IPS DF 4.7 (cell line): Measurements from ENCODE around the gene UBE2J2.

ENCODE experiments used
- DNase-seq: peaks from one replicate; pipeline ENCODE4 v3.0.0-alpha.2; 2013; ENCODE audit warnings: low spot score; ENCODE audit errors: extremely low read depth

UBE2J2 gene

DNA sequence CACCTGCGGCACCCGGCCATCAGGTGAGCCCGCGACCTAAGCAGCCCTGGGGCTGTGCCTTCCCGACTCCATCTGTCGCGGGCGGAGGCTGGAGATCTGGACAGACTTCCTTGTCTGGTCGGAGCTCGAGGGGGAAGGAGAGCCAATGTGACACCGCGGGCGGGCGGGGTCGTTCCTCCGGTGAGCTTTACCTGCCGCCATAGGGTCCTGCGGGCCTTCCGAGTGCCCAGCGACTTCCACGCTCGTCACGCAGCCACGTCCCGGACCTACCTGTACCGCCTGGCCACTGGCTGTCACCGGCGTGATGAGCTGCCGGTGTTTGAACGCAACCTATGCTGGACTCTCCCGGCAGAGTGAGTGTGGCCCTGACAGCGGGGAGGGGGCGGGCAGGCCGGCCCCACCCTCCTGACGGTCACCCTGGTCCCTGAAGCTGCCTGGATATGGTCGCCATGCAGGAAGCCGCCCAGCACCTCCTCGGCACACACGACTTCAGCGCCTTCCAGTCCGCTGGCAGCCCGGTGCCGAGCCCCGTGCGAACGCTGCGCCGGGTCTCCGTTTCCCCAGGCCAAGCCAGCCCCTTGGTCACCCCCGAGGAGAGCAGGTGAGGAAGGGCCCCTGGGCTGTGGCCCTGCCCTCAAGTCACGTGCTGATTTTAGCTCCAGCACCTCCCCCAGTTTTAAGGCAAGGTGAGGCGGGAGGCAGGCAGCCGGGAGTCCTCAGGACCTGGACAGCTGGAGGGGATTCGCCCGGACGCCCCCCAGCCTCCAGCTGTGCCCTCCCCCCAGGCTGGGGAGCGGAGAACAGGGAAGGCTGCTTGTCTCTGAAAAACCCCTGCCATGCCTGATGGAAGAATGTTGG is 35.8 kb upstream of the UBE2J2 start:
- no peak for DNase-seq

DNA sequence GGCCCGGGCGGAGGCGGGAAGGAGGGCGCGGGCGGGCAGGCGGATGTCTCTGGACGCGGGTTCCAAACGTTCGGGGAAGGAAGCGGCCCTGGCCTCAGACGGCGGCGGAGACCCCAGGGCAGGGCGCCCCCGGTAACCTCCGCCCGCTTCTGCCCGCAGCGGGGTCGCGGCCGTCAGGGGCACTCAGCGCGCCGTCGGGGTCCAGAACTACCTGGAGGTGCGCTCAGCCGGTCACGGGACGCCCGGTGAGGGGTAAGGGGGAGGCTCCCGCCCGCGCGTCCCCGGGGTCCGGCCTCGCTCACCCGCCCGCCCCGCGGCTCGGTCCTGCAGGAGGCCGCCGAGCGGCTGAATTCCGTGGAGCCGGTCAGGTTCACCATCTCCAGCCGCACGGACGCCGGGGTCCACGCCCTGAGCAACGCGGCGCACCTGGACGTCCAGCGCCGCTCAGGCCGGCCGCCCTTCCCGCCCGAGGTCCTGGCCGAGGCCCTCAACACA is 35.1 kb upstream of the UBE2J2 start:
- DNase-seq = no peak

DNA sequence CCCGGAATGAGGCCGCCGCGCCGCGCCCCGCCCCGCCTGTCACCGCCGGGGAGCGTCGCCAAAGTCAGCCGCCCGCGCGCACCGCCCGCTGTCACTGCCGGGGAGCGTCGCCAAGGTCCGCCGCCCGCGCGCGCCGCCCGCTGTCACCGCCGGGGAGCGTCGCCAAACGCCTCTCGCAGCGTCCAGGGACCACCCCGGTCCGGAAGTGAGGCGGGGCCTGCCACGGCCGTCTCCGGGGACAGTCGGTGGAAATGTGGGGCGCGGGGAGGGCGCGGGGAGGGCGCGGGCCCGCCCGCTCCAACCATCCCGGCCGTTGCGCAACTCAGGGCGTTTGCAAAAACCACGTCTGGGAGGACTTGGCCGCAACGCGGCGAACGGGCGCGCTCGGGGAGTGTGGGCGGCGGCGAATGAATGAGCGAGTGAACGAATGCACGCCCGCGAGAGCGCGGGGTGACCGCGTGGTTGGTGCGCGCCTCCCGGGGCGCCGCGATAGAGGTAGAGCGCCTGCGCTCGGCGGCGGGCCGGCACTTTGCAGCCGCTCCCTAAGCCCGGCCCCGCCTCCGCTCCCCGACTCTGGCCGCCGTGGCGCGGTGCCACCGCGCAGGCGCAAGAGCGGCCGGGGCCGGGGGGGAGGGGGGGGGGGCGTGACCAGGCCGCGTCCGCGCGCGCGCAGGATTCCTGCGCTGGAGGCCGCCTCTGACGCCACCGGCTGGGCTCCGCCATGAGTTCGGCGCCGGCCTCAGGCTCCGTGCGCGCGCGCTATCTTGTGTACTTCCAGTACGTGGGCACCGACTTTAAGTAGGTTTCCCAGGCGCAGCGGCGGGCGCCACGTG is 34.5 kb upstream of the UBE2J2 start, which contains the start of the genes ACAP3 and PUSL1:
ACAP3 (minus strand) TSS at position 8 of the 833 bp plus-strand sequence. CDS start 115 bp downstream, outside the sequence.
PUSL1 (plus strand) TSS at position 675 of the 833 bp plus-strand sequence; CDS start at position 722, 47 bp downstream.
- DNase-seq = no peak

DNA sequence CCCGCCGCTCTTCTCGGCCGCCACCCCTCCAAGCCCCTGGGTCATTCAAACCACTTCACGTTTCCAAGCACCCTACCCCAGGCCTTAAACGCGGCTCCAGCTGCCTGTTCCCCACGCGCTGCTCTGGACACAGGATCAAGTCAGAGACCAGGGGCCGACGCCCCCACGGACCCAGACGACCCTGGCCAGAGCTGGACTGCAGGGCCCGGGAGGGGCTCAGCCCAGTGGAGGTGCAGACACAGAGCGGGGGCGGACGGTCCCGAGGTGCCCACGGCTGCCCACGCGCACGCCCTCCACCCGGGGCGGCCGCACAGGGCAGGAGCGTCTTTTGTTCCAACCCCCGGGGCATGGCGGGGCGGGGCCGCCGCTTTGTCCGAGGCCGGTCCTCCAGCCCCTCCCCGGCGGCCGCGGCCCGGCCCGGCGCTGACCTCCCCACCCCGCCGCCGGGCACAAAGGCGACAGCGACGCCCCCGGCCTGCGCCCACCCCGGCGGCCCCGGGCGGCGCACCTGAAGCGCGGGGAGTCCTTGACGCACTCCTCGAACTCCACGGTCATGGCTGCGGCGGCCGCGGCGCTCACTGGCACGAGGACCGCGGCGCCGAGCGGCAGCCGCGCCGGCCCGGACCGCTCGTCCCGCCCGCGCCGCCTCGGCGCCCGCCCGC is 33.7 kb upstream of the UBE2J2 start:
- DNase-seq = no peak

DNA sequence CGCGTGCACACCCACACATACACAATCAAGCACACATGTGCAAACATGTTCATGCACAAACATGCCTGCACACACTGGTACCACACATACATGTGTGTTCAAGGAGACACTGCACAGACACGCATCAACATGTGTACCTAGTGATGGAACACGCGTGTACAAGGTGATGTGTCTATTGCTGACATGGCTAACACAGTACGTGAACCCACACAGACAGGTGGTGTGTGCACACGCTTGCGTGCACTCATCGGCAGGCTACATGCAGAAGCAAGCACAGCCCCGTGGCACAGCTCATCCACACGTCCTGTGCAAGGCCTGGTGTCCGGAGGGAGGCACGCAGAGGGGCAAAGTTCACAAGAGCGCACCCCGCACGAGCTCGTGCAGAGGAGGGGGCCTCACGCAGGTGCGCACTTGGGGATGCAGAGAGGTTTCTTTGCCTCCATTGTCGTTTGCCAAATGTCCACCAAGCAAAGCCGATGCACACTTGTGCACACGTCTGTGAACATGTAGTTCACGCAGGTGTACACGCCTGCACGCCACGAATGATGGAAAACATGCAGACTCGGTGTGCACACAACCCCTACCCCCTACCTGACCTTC is 33.1 kb upstream of the UBE2J2 start:
- DNase-seq = no peak

DNA sequence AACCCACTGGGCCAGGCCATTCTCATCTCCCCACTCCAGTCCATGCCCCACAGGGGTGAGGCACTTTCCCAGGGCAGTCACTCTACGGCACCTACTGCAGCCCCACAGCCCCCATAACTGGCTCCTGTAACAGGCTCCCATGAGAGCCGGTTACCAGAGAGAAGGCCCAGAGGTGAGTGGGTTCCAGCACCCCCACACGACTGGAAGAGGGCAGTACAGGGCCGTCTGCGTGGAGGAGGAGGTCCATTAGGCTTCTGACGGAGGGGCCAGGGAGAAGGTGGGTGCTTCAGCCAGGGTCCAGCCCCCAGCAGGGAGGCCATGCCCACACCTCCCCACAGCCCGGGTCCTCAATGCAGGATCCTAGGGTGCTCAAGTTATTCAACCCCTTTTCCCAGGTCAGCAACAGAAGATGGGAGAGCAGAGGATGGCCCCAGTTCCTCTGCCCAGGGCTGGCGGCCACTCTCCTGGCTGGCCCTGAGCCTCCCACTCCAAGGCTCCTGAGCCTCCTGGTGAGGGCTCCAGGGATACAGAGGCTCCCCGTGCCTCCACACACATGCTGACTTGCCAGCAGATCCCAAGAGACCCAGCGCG is 32.5 kb upstream of the UBE2J2 start:
- DNase-seq = no peak

DNA sequence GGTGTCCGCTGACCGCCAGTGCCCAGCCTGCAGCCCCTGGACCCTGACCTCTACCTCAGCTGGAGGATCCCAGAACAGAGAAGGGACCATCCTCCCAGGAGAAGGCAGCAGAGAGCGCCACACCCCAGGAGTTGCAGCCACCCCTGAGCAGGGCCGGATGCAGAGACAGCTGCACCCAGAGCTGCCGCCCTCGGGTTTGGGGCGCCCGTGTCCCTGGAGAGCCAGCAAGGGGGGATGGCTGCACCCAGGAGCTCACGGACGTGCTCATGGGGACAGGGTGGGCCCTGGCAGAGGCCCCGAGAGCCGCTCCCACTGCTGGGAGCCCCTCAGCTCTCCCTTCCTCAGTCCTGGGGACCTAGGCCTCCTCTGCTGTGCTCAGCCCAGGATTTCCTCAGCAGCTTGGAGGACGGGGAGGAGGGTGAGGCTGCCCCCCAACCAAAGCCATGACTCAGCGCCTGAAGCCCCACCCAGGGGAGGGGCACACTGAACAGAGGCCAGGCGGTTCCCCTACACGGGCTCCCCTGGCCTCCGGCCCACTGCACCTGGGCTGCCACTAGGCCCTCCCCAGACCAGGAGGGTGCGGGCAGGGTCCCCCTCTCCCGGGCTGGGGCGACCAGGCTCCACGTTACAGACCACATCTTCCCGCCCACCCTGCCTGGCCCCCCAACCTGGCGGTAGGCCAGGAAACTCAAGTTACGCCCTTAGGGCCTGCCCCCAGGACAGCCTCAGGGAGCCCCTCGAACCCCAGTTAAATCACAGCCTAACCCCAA is 31.8 kb upstream of the UBE2J2 start:
- DNase-seq = no peak

DNA sequence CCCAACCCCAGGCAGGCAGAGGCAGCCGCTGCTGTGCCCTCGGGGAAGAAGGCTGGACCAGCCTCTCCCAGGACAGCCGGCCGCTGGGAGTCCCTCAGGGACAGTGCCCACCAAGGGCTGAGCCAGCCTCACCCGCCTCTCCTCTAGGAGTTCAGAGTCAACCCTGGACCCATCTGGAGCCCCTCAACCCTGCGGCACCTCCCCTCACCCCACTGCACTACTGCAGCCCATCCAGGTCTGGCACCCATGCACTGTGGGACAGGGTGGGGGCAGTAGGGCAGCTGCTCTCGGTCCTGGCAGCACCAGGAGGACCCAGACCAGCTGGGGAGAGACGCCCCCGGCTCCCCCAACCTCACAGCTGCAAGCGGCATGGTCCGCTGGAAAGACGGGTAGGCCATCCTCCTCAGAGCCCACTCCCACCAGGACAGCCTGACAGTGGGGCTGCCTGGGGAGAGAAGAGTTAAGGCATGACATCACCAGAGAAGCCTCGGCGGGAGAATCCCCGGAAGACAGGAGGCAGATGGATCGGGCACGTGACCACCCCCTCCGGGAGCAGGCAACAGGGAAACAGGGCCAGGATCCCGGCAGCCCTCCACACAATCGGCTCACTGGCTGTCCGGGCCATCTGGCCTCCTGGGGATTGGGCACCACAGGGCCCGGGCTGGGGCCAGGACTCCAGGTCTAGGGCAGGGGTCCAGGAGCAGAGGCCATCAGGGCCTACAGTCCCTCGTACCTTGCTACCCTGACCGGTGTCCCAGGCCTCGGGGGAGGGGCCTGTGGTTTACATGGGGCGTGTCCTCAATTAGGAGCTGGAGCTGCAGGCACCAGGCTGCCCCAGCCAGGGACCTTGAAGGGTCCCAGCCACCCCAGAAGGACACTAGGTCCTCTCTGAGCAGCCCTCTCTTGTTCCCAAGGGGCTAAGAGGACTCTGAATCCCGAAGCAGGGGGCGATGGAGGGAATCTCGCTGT is 31.0 kb upstream of the UBE2J2 start:
- no peak for DNase-seq

DNA sequence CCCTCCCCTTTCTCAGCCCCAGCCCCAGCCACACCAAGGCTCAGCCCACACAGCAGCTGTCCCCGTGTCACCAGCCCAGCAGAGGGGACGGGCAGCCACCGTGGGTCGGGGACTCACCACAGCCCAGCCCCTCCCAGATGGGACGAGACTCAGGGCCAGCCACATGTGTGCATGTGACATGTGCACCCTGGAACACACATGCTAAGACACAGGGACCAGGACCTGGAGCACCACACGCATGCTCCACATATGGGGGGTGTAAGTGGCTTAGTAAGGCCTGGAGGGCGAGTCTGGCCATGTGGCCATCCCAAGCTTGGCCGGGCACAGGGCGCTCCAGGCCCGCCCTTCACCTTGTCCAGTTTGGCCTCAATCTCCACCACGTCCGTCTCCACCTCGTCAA is 30.1 kb upstream of the UBE2J2 start:
- no peak for DNase-seq

DNA sequence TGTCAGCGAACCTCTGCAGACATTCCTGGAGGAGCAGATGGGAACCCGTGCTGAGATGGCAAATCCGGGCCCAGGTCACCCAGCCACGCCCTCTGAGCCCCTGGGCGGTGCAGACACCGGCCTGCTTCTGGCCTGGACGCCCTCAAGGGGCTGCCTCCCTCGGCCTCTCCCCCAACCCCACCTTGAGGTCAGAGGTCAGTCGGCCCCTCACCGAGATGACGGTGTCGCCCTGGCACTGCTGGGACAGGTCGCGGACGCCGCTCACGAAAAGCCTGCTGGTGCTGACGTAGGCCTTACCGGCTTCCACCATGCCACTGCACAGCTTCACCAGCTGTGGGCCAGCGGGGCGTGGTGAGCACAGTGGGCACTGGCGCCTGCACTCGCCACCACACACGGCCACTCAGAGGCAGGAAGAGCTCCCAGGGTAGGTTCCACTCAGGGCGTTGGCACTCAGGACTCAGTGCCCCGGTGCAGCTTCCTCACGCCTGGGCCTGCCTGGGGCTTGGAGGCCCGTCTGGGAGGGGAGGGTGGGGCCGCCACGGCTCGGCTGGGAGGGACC is 29.4 kb upstream of the UBE2J2 start:
- no peak for DNase-seq

DNA sequence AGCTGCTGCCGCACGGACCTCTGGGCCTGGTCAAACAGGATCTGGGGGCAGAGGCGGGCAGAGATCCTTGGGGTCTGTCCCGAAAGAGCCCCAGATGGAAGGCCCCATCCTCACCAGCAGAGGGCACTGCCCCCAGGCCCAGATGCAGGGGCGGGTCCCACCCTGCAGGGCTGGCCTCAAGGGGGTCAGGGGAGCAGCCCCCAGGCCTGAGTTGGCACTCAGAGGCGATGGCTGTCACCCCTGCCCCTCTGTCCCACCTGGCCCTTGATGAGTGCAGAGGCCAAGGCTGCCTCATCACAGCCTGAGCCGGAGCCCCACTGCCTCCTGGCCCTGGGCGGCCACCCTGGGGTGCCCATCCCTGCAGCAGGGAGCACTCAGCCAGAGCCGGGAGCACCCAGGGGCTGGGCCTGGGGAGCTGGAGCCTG is 28.4 kb upstream of the UBE2J2 start:
- DNase-seq = no peak

DNA sequence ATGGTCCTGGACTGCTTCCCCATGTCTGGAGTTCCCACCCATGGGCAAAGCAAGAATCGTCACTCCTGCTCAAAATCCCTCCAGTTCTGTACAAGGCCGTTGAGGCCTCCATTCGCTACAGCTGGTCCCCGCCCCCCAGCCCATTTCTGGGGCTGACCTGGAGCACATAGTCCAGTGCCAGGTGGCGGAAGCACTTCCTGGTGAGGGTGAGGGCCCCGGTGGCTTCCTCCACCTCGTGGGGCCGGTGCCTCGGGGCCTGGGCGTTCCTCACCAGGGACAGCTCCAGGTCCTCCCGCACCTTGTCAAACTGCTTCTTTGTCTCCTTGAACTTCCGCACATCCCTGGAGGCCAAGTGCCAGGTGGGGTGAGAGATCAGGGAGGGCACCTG is 26.7 kb upstream of the UBE2J2 start:
- DNase-seq = no peak

DNA sequence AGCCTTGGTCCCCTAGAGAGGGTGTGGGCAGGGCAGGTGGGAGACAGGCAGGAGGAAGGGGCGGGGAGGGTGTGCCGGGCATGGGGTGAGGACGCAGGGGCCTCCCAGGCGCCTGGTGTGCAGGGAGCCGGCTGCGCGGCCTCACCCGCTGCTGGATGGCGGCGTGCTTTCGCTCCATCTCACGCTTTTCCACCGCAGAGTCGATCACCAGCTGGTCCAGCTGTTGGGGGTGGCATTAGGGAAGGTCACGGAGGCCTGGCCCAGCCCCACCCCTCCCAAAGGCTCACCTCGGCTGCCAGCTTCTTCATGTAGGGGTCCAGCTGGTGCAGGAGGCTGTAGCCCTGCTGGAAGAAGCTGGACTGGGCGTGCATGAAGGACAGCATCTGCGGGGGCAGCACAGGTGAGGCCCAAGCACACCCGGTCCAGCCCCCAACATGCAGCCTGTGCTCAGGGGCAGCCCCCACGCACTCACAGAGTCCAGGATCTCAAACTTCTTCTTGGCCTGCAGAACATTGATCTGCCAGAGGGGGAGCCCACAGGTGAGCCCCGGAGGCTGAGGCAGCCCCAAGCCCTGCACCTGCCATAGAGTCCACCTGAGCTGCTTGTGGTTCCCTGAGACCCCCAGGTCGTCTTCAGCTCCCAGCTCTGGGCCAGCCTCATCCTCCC is 26.2 kb upstream of the UBE2J2 start:
- no peak for DNase-seq

DNA sequence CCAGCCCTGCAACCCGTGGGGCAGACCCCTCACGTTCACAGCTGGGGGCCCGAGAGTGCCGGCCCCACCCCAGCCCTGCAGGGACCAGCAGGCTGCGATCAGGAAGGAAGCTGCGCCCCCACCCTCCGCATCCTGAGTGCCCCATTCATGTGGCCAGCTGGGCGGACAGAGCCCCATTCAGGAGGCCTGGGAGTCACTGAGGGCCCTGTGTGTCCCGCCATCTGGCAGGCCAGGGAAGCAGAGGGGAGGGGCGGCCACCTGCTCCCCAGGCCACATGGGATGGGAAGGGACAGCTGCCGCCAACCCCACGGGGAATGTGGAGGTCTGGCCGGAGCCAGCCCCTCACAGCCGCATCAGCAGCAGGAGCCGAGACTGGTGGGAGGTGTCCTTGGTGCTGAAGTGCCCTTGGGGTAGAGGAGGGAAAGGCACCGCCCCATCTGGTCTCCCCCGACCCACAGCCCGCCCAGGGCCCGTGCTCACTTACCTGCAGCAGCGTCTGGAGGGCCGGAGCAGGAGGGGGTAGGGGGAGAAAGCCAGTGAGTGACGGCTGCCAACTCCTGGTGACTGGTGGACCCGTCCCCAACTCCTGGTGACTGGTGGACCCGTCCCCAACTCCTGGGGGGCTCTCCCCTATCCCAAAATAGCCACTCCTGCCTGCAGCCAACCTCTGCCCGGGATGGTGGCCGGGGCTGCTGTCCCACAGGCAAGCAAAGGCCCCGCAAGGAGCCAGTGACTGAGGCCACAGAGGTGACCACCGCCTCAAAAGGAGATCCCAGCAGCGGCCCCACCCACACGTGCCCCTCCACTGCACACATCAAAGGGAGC is 25.4 kb upstream of the UBE2J2 start:
- no peak for DNase-seq

DNA sequence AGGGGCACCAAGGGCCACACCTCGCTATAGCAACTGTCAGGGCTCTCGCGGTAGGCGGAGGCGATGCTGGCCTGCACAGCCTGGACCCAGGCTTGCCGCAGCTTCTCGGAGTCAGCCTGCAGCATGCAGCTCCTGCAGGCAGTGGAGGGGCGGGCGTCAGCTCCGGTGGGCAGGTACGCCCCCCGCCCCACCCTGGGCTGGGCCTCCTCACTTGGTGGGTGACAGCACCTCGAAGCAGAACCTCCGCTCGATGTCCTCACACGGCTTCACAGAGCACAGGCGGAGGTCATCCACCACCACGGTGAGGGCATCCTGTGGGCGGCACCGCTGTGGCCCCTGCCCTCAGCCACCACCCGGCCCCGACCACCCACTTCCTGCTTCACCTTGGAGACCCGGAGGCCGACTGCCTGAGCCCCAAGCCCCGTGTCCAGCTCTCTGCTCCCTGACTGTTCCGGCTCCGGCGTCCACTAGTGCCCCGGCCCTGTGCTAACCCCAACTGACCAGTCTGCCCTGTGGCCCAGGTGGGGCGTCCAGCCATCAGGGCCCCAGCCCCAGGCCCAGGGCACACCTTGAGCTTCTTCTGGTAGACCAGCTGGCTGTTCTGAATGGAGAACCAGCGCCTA is 24.3 kb upstream of the UBE2J2 start:
- no peak for DNase-seq
